ENCODE data around the gene PFN3.

DNA sequence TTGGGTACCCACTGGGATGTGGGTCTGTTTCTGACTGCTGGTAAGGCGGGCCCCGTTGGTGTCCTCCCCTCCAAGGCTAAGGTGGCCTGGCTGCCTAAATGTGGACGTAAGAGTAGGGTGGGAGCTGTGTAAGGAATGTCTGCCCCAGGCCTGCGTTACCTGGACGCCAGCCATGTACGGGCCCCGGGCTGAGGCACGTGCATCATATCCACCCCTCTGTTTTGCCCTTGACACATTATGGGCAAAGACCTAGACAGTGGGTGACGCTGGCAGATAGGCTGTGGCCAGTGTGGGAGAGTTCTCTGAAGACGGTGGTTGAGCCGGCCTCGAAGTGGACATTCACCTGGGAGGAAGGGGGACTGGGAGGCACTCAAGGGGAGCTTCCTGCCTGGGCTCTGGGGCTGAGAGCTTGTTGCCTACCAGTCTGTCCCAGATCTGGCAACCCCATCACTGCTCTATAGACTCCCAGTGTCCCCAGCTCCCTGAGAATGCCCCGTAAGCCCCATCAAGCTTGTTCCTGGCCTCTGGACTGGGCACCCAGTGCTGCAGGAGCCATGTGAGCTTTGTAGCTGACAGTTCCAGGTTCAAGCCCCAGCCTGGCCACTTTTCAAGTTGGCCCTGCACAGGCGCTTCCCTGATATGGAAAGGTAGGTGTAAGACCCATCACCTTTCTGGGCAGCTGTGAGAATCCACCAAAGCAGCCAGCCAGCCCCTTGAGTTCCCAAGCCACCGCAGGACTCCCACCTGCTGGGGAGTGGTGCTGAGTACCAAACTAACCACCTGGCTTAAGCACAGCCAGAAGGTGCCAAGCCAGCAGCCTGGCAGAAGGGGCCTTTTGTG is 42.9 kb upstream of the PFN3 start:
- TF ChIP-seq POLR2A (IDR thresholded peaks at IDR 0.05; ENCODE audit: low read depth, low read length) (no peak), CTCF (conservative IDR thresholded peaks at IDR 0.05; ENCODE audit: low read depth, low read length) (no peak), ELK1 (IDR thresholded peaks at IDR 0.05; ENCODE audit: borderline replicate concordance, low read depth, low read length) (no peak), MAFK (IDR thresholded peaks at IDR 0.05; ENCODE audit: low read depth, low read length) (no peak)

Measured in IMR-90 (cell line).